Heart right ventricle (tissue), 16 donors: Measurements from ENCODE around the gene ATG7. TPM values are rescaled to one million over a fixed set of nuclear protein-coding genes. Genes with fewer than 3 reads are reported as not detected.
"Not testable (repeated sequence)": the region's sequence is repeated elsewhere in the genome, so short reads cannot be mapped to it uniquely, and the experiment has no call there.

Source experiments
- ATAC-seq, 8 donors: fragments of 200-7000 bp; cut with Tn5 transposase; one replicate each; pipeline ENCODE4 v1.9.1; 2020; ENCODE audit warnings: mild to moderate bottlenecking in 8 of 8, moderate library complexity in 8 of 8, moderate number of reproducible peaks in 1 of 8
- DNase-seq, 2 donors: peaks; one replicate each; pipeline ENCODE4 v3.0.0-alpha.2; 2020
- H3K27ac ChIP-seq, 10 donors: fragments of 200-600 bp; sonication (generic) in 2 of 10; one replicate each; pipeline versions ENCODE4 v1.5.0 to v1.8.0; 2020 to 2022; ENCODE audit warnings: mild to moderate bottlenecking in 3 of 10
- H3K27me3 ChIP-seq, 7 donors: fragments of 200-600 bp; one replicate each; pipeline ENCODE4 v1.8.0; 2021 to 2022; ENCODE audit warnings: mild to moderate bottlenecking in 2 of 7
- H3K36me3 ChIP-seq, 9 donors: fragments of 200-600 bp; sonication (generic) in 1 of 9; one replicate each; pipeline versions ENCODE4 v1.5.0 to v1.8.0; 2020 to 2022; ENCODE audit warnings: mild to moderate bottlenecking in 2 of 9
- H3K4me1 ChIP-seq, 9 donors: fragments of 200-600 bp; sonication (generic) in 1 of 9; one replicate each; pipeline versions ENCODE4 v1.5.0 to v1.8.0; 2020 to 2022; ENCODE audit warnings: mild to moderate bottlenecking in 4 of 9
- H3K4me3 ChIP-seq, 10 donors: fragments of 200-600 bp; sonication (generic) in 2 of 10; one replicate each; pipeline versions ENCODE4 v1.5.0 to v1.8.0; 2020 to 2022; ENCODE audit warnings: mild to moderate bottlenecking in 7 of 10, moderate library complexity in 2 of 10
- H3K9me3 ChIP-seq, 11 donors: fragments of 200-600 bp in 10 of 11; sonication (generic) in 2 of 11; one replicate each; pipeline versions ENCODE4 v1.5.0 to v1.8.0; 2013 to 2022; ENCODE audit warnings: mild to moderate bottlenecking in 2 of 11, control low read depth in 1 of 11, moderate library complexity in 1 of 11
- CTCF ChIP-seq, 9 donors: fragments of 200-600 bp; sonication (generic) in 2 of 9; IDR thresholded peaks; one replicate each; pipeline versions ENCODE4 v1.5.0 to v1.8.0; 2021 to 2022; ENCODE audit warnings: antibody characterized with exemption in 9 of 9, mild to moderate bottlenecking in 5 of 9, moderate library complexity in 1 of 9
- WGBS, 2 donors: extraction: QIAGEN DNeasy Blood & Tissue Kit; methylation state at CpG; one replicate each; pipeline ENCODE4 v1.1.7; 2013; ENCODE audit warnings: inconsistent platforms in 1 of 2; 5-methylcytosine and 5-hydroxymethylcytosine counted together
- intact Hi-C, 10 donors: fragments of 100-400 bp; cut with DNase I; formaldehyde crosslinking; loops; one replicate each; pipeline versions ENCODE4 v1.11.1 to v1.14.2; 2022
- polyA plus RNA-seq, 2 donors: library from polyadenylated mRNA; stranded (reverse); fragments of 200-250 nt; gene quantifications; one replicate each; pipeline ENCODE4 v1.2.3, GENCODE V29; 2013
- total RNA-seq, 10 donors: library from RNA; stranded (reverse); fragmentation: NEBNext Ultra II Directional in 3 of 10; extraction: Animal tissue kit (Norgen Biotek cat#: 25700) in 3 of 10; gene quantifications; one replicate each; pipeline versions ENCODE4 v1.2.1 to v1.2.4, GENCODE V29; 2021 to 2023
- donor health status: Arrhythmogenic right ventricular cardiomyopathy.
- donor health status: ischemic (EF 13 %, LVEDD 7.1; RV severe dilation, severe dysfunction).
- donor health status: healthy with polysubstance abuse.
- donor health status: DM: no; HTN: yes; CAD: no.
- donor health status: DM: no; HTN: no; CAD: no.
- donor health status: ischemic (EF 25% LVEDD 6.9; RV normal size, moderate dysfunction).
- donor health status: ischemic (EF 25% LVEDD 5.7; RV mildly dilated, moderate dysfunction).
- donor health status: healthy.
- donor health status: DM: yes; HTN: yes; CAD: no.
- donor health status: Ischemic cardiomyopathy.
- donor health status: ischemic (EF 35%, LVEDD 5.7; RV mildly dilated, moderate dysfunction).
- donor health status: nonischemic (EF 11% LVEDD 7.7; RV severe dilation, severe dysfunction).
- donor health status: DM: yes; HTN: yes; CAD: no.
- donor health status: PGD.
- donor health status: ischemic (EF 29% LVEDD 5.4; RV normal size, mild dysfunction).
- donor health status: nonischemic (EF 23%, LVEDD 6.1; RV moderate dilation, normal function).

Gene ATG7
- total and polyA plus RNA-seq, 12 donors = 5.3 to 24.1 (median 16.8) TPM

DNA sequence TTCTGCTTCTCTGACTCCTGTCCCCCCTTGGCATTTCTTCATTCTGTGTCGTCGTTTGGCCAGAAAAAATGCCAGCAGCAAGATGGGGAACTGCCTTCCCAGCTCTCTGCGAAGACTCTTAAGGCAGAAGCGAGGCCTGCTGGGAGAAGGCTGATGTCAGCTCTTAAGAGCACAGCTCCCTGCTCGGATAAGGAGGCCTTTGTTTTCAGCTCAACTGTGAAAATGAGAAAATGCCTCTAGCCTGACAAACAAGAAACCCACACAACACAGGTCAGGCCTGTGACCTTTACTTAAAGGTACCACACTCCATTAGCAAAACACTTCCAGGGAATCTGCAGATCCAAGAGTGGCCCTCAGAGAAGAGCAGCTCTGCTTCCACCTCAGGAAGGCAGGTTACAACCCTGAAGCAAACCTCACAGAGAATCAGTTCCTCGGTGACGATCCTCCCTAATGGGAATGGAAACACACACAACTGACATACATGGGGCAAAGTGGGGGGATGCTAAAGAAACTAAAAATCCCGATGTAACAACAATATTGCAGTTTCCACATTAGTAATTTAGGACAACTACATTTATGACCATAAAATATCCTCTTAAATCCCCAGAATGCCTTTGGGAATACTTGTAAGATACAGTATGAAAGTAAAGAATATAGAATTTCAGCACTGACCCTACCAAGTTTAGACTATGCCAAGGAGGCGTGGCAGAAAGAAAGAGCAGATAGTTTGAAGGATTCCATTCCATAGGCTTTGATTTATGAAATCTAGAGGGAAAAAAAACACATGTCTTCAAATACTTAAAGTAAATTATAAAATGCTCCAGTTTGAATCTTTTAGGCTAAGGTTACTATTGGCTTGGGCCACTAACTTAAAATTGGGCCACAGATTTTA lies 319.4 kb downstream of the ATG7 start:
- peak; percentile 52 to 65 for DNase-seq
- intact Hi-C loops = loop anchor here in 2 of 10 donors (2.0 to 5.0 kb wide), 2 partner anchors 51 kb away; partner anchors contain the start of gene VGLL4 (in 2 of the 2)
- peak overlapping the region in 2 of 10 donors; percentile 8 to 22 for H3K4me3 ChIP-seq
- no peak for TF ChIP-seq CTCF (IDR thresholded peaks at IDR 0.05)
- peak; percentile 75 to 89 (median 78) for ATAC-seq
- peaks cover 0 to 14% (median 0%) of the 10 kb centered on the region in 9 donors for H3K36me3 ChIP-seq
- H3K9me3 ChIP-seq = no peaks in the 10 kb centered on the region
- H3K27ac ChIP-seq = peak overlapping the region; percentile 64 to 86 (median 79)
- H3K27me3 ChIP-seq = no peaks in the 10 kb centered on the region
- WGBS, 2 donors = 16 to 19% methylated on average over 9 of the region's 9 CpGs
- peaks cover 34 to 88% (median 79%) of the 10 kb centered on the region in 9 donors for H3K4me1 ChIP-seq

DNA sequence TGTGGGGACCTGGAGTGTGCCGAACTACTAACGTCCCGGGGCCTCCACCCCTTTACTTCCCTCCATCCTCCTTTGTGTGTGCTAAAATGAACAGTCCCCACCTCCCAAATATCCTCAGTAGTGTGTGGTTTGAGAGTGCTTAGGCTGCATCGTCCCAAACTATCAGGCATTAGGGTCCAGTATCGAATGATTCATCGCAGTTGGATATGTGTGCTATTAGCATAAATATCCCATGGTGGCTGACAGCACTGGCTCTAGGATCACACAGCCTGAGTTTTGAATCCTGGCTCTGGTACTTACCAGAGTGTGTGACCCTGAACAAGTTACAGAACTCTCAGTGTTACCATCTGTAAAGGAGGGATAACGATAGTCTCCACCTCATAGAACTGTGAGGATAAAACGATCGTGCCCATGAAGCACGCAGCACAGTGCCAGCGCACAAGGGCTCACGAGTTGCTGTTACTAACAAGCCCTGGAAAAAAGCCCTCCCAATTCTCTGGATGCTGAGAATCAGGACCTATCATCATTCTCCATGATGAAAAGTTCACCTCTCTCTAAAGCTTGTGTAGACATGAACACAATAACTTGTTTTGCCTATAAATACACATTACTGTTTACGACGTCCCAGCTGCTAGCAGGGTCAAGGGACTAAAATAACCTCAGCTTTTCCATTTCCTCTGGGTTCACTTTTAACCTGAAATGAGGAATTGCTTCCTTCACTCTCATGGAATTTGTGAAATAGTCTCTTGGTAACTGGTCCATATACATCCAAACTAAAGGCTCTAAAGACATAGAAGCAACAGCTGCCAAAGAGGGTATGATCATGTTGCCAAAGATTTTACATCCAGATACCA lies 320.5 kb downstream of the ATG7 start:
- intact Hi-C loops = loop anchor here in 1 of 10 donors (5.0 kb wide), 1 partner anchor 50 kb away; the partner anchor contains the start of gene VGLL4
- Histone ChIP-seq H3K27ac (peak overlapping the region; percentile 64 to 86 (median 79)), H3K36me3 (peaks cover 0 to 13% (median 0%) of the 10 kb centered on the region in 9 donors), H3K4me1 (peaks cover 34 to 86% (median 74%) of the 10 kb centered on the region in 9 donors), H3K9me3 (no peaks in the 10 kb centered on the region), H3K27me3 (no peaks in the 10 kb centered on the region), H3K4me3 (no peak overlapping the region)
- WGBS, 2 donors = 30 to 36% methylated on average over 14 of the region's 14 CpGs
- TF ChIP-seq CTCF (IDR thresholded peaks at IDR 0.05) = no peak
- DNase-seq (no peak), ATAC-seq (peak in 6 of 8 donors; percentile 14 to 33 (median 22))

- DNase-seq = no peak
- H3K4me3 ChIP-seq = no peak overlapping the region
- TF ChIP-seq CTCF (IDR thresholded peaks at IDR 0.05) = no peak
- ATAC-seq = no peak
- no peaks in the 10 kb centered on the region for H3K27me3 ChIP-seq
- H3K27ac ChIP-seq = peak overlapping the region; percentile 37 to 86 (median 78)
- no peaks in the 10 kb centered on the region for H3K9me3 ChIP-seq
- 47 to 50% methylated on average over 10 of the region's 10 CpGs for WGBS, 2 donors
- H3K36me3 ChIP-seq = peaks cover 0 to 13% (median 0%) of the 10 kb centered on the region in 9 donors
- intact Hi-C loops = loop anchor here in 1 of 10 donors (5.0 kb wide), 1 partner anchor 49 kb away; the partner anchor contains the start of gene VGLL4
- peaks cover 34 to 86% (median 70%) of the 10 kb centered on the region in 9 donors for H3K4me1 ChIP-seq
Observed at GRCh38 chr3:11593318-11594034, 321.3 kb downstream of the ATG7 start.

DNA sequence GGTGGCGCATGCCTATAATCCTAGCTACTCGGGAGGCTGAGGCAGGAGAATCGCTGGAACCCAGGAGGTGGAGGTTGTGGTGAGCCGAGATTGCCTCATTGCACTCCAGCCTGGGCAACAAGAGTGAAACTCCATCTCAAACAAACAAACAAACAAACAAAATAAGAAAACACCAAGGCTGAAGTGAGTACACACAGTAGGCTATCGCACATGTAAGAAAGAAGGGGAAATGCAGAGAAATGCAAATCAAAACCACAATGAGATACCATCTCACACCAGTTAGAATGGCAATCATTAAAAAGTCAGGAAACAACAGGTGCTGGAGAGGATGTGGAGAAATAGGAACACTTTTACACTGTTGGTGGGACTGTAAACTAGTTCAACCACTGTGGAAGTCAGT lies 322.8 kb downstream of the ATG7 start:
- H3K9me3 ChIP-seq, H3K4me3 ChIP-seq, H3K27me3 ChIP-seq, DNase-seq, ATAC-seq, H3K27ac ChIP-seq, intact Hi-C loops: not testable (repeated sequence)
- whole genome bisulfite sequencing, 2 donors = 96 to 100% methylated on average over 5 of the region's 5 CpGs
- Histone ChIP-seq H3K36me3 (peaks cover 0 to 17% (median 0%) of the 10 kb centered on the region in 9 donors), H3K4me1 (peaks cover 24 to 84% (median 65%) of the 10 kb centered on the region in 9 donors)
